ENCODE data around the gene ASIC3. TPM values are rescaled to one million over a fixed set of nuclear protein-coding genes. Genes with fewer than 3 reads are reported as not detected.

Gene ASIC3
- total and polyA plus RNA-seq, 10 donors = 1.1 to 5.0 (median 2.8) TPM

DNA sequence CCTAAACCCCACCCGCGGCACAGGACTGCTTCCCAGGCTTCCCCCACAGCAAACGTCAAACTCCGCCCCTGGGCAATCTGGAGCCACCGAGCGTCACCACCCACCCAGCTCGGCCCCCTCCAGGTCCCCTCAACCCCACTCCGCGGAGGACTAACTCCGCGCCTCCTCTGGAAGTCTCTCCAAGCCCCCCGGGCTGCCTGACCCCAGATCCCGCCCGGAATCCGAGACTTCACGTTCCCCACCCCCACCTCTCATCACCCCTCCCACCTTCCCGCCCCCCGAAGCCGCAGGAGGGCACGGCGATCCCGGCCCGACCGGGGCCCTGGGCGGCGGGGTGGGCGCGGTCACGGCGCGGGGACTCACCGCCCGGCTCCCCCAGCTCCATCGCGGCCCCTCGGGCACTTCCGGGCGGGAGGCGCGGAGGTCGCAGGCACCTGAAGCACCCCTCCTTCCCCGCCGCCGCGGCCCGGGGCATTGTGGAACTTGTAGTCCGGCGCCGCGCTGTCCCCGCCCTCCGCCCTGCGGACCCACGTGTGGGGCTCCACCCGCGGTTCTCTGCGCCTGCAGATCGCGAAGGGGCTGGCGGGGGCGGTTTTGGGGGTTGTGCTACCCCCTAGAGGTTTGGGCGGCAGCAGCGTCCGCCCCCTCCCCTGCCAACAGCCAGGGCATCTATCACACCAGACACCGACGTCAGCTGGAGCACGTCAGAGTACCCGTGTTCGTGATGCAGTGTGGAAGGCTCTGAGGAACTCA is 34.9 kb downstream of the ASIC3 start, which contains the start of gene TMUB1:
Gene TMUB1, minus strand, starts transcription at position 423 of the 753 bp plus-strand sequence. CDS start 930 bp downstream, outside the sequence.
- Histone ChIP-seq H3K4me3 (peak within 1 kb of the TSS; percentile 67 to 98 (median 82)), H3K9me3 (no peaks in the 10 kb centered on the region), H3K36me3 (peaks cover 0 to 25% (median 0%) of the 10 kb centered on the region in 6 donors), H3K27ac (peak within 1 kb of the TSS; percentile 91 to 97 (median 94)), H3K4me1 (peaks cover 52 to 86% (median 74%) of the 10 kb centered on the region in 6 donors), H3K27me3 (replicated peaks in 1 of 7) (peaks cover 0 to 26% (median 0%) of the 10 kb centered on the region in 7 donors)
- intact Hi-C loops (cut with DNase I; ENCODE audit: low total_unique reads) = no loop called here
- DNase-seq = peak; percentile 97
- 1% methylated on average over 31 to 69 of the region's 69 CpGs for WGBS, 5 donors
- TF ChIP-seq POLR2AphosphoS5 (IDR thresholded peaks at IDR 0.05) (peak; percentile 74 to 88 (median 82)), POLR2A (IDR thresholded peaks at IDR 0.05) (no peak)
- TF ChIP-seq, protein P1, sequence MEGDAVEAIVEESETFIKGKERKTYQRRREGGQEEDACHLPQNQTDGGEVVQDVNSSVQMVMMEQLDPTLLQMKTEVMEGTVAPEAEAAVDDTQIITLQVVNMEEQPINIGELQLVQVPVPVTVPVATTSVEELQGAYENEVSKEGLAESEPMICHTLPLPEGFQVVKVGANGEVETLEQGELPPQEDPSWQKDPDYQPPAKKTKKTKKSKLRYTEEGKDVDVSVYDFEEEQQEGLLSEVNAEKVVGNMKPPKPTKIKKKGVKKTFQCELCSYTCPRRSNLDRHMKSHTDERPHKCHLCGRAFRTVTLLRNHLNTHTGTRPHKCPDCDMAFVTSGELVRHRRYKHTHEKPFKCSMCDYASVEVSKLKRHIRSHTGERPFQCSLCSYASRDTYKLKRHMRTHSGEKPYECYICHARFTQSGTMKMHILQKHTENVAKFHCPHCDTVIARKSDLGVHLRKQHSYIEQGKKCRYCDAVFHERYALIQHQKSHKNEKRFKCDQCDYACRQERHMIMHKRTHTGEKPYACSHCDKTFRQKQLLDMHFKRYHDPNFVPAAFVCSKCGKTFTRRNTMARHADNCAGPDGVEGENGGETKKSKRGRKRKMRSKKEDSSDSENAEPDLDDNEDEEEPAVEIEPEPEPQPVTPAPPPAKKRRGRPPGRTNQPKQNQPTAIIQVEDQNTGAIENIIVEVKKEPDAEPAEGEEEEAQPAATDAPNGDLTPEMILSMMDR (IDR thresholded peaks at IDR 0.05 in 8 of 11, conservative IDR thresholded peaks at IDR 0.05 in 3 of 11) = peak in 3 of 11 experiments; percentile 5 to 32 (median 17)

GRCh38 chr7:151083824-151084160 is 35.5 kb downstream of the ASIC3 start:
- intact Hi-C loops (cut with DNase I; ENCODE audit: low total_unique reads) = no loop called here
- Histone ChIP-seq H3K27ac (peak overlapping the region in 6 of 8 donors; percentile 92 to 97 (median 94)), H3K9me3 (no peaks in the 10 kb centered on the region), H3K4me1 (peaks cover 55 to 86% (median 74%) of the 10 kb centered on the region in 6 donors), H3K27me3 (replicated peaks in 1 of 7) (peaks cover 0 to 30% (median 0%) of the 10 kb centered on the region in 7 donors), H3K4me3 (peak overlapping the region in 7 of 8 donors; percentile 67 to 98 (median 77)), H3K36me3 (peaks cover 0 to 20% (median 0%) of the 10 kb centered on the region in 6 donors)
- no peak for DNase-seq
- WGBS, 5 donors = 20 to 31% (median 25%) methylated on average over 3 of the region's 3 CpGs
- TF ChIP-seq, protein P1 (IDR thresholded peaks at IDR 0.05 in 8 of 11, conservative IDR thresholded peaks at IDR 0.05 in 3 of 11) = no peak
- TF ChIP-seq POLR2AphosphoS5 (IDR thresholded peaks at IDR 0.05) (no peak), POLR2A (IDR thresholded peaks at IDR 0.05) (no peak)

GRCh38 chr7:151085329-151085690 is 37.0 kb downstream of the ASIC3 start:
- Histone ChIP-seq H3K36me3 (peaks cover 0 to 12% (median 0%) of the 10 kb centered on the region in 6 donors), H3K27ac (peak overlapping the region; percentile 59 to 88 (median 80)), H3K4me3 (peak overlapping the region in 2 of 8 donors; percentile 81 to 94), H3K27me3 (replicated peaks in 1 of 7) (peaks cover 0 to 30% (median 0%) of the 10 kb centered on the region in 7 donors), H3K9me3 (no peaks in the 10 kb centered on the region), H3K4me1 (peaks cover 53 to 86% (median 75%) of the 10 kb centered on the region in 6 donors)
- DNase-seq = no peak
- WGBS, 5 donors = 44 to 55% (median 47%) methylated on average over 5 of the region's 5 CpGs
- TF ChIP-seq, protein P1 (IDR thresholded peaks at IDR 0.05 in 8 of 11, conservative IDR thresholded peaks at IDR 0.05 in 3 of 11) = no peak
- no peak for TF ChIP-seq POLR2AphosphoS5 (IDR thresholded peaks at IDR 0.05)
- no peak for TF ChIP-seq POLR2A (IDR thresholded peaks at IDR 0.05)
- intact Hi-C loops (cut with DNase I; ENCODE audit: low total_unique reads) = no loop called here
